Measurements from ENCODE around the gene PRKCB. TPM values are rescaled to one million over a fixed set of nuclear protein-coding genes. Genes with fewer than 3 reads are reported as not detected.

The PRKCB gene
- total and polyA plus RNA-seq, 4 donors = 1.6 to 9.4 (median 4.0) TPM

DNA sequence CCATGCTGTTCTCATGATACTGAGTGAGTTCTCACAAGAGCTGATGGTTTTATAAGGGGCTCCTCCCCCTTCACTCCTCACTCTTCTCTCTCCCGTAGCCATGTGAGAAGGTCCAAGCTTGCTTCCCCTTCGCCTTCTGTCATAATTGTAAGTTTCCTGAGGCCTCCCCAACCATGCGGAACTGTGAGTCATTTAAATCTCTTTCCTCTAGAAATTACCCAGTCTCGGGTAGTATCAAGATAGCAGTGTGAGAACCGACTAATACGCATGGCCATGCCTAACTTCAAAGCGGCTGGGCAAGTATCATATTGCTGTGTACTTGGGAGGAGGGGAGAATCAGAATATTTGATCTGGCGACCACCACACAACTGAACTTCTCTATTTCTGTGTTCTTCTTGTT, 88.3 kb downstream of the PRKCB start:
- Histone ChIP-seq H3K36me3 (ENCODE audit: control insufficient read depth in 4 of 4, insufficient read depth in 3 of 4, low read depth in 1 of 4, low read length in 3 of 4) (no peaks in the 10 kb centered on the region), H3K9ac (ENCODE audit: low read depth in 1 of 2, low read length in 2 of 2) (no peak overlapping the region), H3K27me3 (ENCODE audit: control insufficient read depth in 4 of 4, insufficient read depth in 4 of 4, low read length in 3 of 4) (no peaks in the 10 kb centered on the region), H3K9me3 (ENCODE audit: control insufficient read depth in 4 of 4, low read length in 3 of 4) (no peaks in the 10 kb centered on the region), H3K4me3 (ENCODE audit: low read depth in 1 of 3, low read length in 3 of 3) (no peak overlapping the region), H3K4me1 (ENCODE audit: control insufficient read depth in 4 of 4, insufficient read depth in 4 of 4, low read length in 3 of 4) (no peaks in the 10 kb centered on the region), H3K27ac (ENCODE audit: low read depth in 1 of 2, low read length in 2 of 2) (no peak overlapping the region)
- TF ChIP-seq RXRA (IDR thresholded peaks at IDR 0.05) (no peak), HNF4A (conservative IDR thresholded peaks at IDR 0.05) (no peak), GABPA (IDR thresholded peaks at IDR 0.05 in 1 of 2, conservative IDR thresholded peaks at IDR 0.05 in 1 of 2) (no peak), NR2F2 (IDR thresholded peaks at IDR 0.05) (no peak), FOXA1 (IDR thresholded peaks at IDR 0.05) (no peak), TAF1 (conservative IDR thresholded peaks at IDR 0.05) (no peak), EGR1 (IDR thresholded peaks at IDR 0.05; ENCODE audit: low read depth in 2 of 2) (no peak), RAD21 (IDR thresholded peaks at IDR 0.05) (no peak), SP1 (IDR thresholded peaks at IDR 0.05) (no peak), YY1 (IDR thresholded peaks at IDR 0.05) (no peak), JUND (IDR thresholded peaks at IDR 0.05) (no peak)
- TF ChIP-seq, protein P1, sequence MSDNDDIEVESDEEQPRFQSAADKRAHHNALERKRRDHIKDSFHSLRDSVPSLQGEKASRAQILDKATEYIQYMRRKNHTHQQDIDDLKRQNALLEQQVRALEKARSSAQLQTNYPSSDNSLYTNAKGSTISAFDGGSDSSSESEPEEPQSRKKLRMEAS (IDR thresholded peaks at IDR 0.05) = no peak
- TF ChIP-seq, protein P2, sequence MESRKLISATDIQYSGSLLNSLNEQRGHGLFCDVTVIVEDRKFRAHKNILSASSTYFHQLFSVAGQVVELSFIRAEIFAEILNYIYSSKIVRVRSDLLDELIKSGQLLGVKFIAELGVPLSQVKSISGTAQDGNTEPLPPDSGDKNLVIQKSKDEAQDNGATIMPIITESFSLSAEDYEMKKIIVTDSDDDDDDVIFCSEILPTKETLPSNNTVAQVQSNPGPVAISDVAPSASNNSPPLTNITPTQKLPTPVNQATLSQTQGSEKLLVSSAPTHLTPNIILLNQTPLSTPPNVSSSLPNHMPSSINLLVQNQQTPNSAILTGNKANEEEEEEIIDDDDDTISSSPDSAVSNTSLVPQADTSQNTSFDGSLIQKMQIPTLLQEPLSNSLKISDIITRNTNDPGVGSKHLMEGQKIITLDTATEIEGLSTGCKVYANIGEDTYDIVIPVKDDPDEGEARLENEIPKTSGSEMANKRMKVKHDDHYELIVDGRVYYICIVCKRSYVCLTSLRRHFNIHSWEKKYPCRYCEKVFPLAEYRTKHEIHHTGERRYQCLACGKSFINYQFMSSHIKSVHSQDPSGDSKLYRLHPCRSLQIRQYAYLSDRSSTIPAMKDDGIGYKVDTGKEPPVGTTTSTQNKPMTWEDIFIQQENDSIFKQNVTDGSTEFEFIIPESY (IDR thresholded peaks at IDR 0.05) = no peak
- TF ChIP-seq, protein P3, sequence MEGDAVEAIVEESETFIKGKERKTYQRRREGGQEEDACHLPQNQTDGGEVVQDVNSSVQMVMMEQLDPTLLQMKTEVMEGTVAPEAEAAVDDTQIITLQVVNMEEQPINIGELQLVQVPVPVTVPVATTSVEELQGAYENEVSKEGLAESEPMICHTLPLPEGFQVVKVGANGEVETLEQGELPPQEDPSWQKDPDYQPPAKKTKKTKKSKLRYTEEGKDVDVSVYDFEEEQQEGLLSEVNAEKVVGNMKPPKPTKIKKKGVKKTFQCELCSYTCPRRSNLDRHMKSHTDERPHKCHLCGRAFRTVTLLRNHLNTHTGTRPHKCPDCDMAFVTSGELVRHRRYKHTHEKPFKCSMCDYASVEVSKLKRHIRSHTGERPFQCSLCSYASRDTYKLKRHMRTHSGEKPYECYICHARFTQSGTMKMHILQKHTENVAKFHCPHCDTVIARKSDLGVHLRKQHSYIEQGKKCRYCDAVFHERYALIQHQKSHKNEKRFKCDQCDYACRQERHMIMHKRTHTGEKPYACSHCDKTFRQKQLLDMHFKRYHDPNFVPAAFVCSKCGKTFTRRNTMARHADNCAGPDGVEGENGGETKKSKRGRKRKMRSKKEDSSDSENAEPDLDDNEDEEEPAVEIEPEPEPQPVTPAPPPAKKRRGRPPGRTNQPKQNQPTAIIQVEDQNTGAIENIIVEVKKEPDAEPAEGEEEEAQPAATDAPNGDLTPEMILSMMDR (IDR thresholded peaks at IDR 0.05; ENCODE audit: low read depth, low read length, missing input control) = no peak
- TF ChIP-seq, protein P4, sequence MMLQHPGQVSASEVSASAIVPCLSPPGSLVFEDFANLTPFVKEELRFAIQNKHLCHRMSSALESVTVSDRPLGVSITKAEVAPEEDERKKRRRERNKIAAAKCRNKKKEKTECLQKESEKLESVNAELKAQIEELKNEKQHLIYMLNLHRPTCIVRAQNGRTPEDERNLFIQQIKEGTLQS (IDR thresholded peaks at IDR 0.05) = no peak
- TF ChIP-seq, protein P5, sequence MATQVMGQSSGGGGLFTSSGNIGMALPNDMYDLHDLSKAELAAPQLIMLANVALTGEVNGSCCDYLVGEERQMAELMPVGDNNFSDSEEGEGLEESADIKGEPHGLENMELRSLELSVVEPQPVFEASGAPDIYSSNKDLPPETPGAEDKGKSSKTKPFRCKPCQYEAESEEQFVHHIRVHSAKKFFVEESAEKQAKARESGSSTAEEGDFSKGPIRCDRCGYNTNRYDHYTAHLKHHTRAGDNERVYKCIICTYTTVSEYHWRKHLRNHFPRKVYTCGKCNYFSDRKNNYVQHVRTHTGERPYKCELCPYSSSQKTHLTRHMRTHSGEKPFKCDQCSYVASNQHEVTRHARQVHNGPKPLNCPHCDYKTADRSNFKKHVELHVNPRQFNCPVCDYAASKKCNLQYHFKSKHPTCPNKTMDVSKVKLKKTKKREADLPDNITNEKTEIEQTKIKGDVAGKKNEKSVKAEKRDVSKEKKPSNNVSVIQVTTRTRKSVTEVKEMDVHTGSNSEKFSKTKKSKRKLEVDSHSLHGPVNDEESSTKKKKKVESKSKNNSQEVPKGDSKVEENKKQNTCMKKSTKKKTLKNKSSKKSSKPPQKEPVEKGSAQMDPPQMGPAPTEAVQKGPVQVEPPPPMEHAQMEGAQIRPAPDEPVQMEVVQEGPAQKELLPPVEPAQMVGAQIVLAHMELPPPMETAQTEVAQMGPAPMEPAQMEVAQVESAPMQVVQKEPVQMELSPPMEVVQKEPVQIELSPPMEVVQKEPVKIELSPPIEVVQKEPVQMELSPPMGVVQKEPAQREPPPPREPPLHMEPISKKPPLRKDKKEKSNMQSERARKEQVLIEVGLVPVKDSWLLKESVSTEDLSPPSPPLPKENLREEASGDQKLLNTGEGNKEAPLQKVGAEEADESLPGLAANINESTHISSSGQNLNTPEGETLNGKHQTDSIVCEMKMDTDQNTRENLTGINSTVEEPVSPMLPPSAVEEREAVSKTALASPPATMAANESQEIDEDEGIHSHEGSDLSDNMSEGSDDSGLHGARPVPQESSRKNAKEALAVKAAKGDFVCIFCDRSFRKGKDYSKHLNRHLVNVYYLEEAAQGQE (IDR thresholded peaks at IDR 0.05) = no peak
- 65% methylated on average over 8 of the region's 8 CpGs for WGBS
- no peak for DNase-seq (ENCODE audit: low spot score)

DNA sequence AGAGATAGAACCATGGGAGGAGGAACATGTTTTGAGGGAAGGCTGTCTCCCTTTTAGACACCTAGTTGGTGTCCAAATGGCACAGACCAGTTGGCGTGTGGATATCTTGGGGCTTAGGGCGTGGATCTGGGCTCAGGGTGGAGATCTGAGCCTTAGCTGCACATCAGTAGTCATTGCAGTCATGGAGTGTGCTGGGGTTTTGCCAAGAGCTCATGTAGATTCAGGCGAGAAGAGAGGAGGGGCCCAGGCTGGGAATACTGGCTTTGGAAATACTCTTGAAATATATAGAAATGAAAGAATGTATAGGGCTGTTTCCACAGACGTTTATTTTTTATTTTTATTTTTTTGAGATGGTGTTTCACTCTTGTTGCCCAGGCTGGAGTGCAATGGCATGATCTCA, 92.0 kb downstream of the PRKCB start:
- WGBS = 35% methylated on average over 4 of the region's 4 CpGs
- no peak for DNase-seq (ENCODE audit: low spot score)
- H3K27me3 ChIP-seq (ENCODE audit: control insufficient read depth in 4 of 4, insufficient read depth in 4 of 4, low read length in 3 of 4) = no peaks in the 10 kb centered on the region
- no peaks in the 10 kb centered on the region for H3K36me3 ChIP-seq (ENCODE audit: control insufficient read depth in 4 of 4, insufficient read depth in 3 of 4, low read depth in 1 of 4, low read length in 3 of 4)
- no peak overlapping the region for H3K9ac ChIP-seq (ENCODE audit: low read depth in 1 of 2, low read length in 2 of 2)
- no peak overlapping the region for H3K27ac ChIP-seq (ENCODE audit: low read depth in 1 of 2, low read length in 2 of 2)
- H3K4me3 ChIP-seq (ENCODE audit: low read depth in 1 of 3, low read length in 3 of 3) = no peak overlapping the region
- no peaks in the 10 kb centered on the region for H3K4me1 ChIP-seq (ENCODE audit: control insufficient read depth in 4 of 4, insufficient read depth in 4 of 4, low read length in 3 of 4)
- H3K9me3 ChIP-seq (ENCODE audit: control insufficient read depth in 4 of 4, low read length in 3 of 4) = no peaks in the 10 kb centered on the region
- no peak for TF ChIP-seq GABPA (IDR thresholded peaks at IDR 0.05 in 1 of 2, conservative IDR thresholded peaks at IDR 0.05 in 1 of 2)
- TF ChIP-seq, protein P5 (IDR thresholded peaks at IDR 0.05) = no peak
- TF ChIP-seq, protein P4 (IDR thresholded peaks at IDR 0.05) = no peak
